Natural killer cell (primary cell): ENCODE data around the gene DOCK1. TPM values are rescaled to one million over a fixed set of nuclear protein-coding genes. Genes with fewer than 3 reads are reported as not detected.

Experiments used
- ATAC-seq, 3 donors: fragments of 150-1000 bp in 2 of 3; fragments of 200-7000 bp in 1 of 3; cut with Tn5 transposase; 1 replicate in 1 of 3; 2 replicates in 2 of 3; pipeline ENCODE4 v1.10.0; 2021; ENCODE audit warnings: mild to moderate bottlenecking in 2 of 3, moderate library complexity in 2 of 3
- DNase-seq, 2 donors: peaks; one replicate each; pipeline versions ENCODE4 v3.0.0 to v3.0.0-alpha.2; 2013 to 2021; ENCODE audit warnings: mixed read lengths in 1 of 2
- H3K27ac ChIP-seq: one replicate; pipeline ENCODE4 v1.5.1; 2013; ENCODE audit warnings: mild to moderate bottlenecking, low read length
- H3K27me3 ChIP-seq: one replicate; pipeline ENCODE4 v1.6.1; 2013; ENCODE audit warnings: low read length; ENCODE audit not compliant: control insufficient read depth, insufficient read depth
- H3K36me3 ChIP-seq: one replicate; pipeline ENCODE4 v1.6.1; 2013; ENCODE audit warnings: low read length; ENCODE audit not compliant: control insufficient read depth, insufficient read depth
- H3K4me1 ChIP-seq: one replicate; pipeline ENCODE4 v1.6.1; 2013; ENCODE audit warnings: low read length; ENCODE audit not compliant: control insufficient read depth, insufficient read depth
- H3K4me3 ChIP-seq: one replicate; pipeline ENCODE4 v1.5.1; 2013; ENCODE audit warnings: low read length
- H3K9me3 ChIP-seq: one replicate; pipeline ENCODE4 v1.6.1; 2013; ENCODE audit warnings: low read length; ENCODE audit not compliant: control insufficient read depth, insufficient read depth
- H3K27ac Mint-ChIP-seq, 2 donors: one replicate each; pipeline ENCODE4 v1.8.0; 2022; ENCODE audit warnings: mild to moderate bottlenecking in 2 of 2, mixed read lengths in 2 of 2, moderate library complexity in 1 of 2
- H3K27me3 Mint-ChIP-seq, 2 donors: one replicate each; pipeline ENCODE4 v1.8.0; 2022; ENCODE audit warnings: low read depth in 2 of 2, mixed read lengths in 2 of 2
- H3K36me3 Mint-ChIP-seq: one replicate; pipeline ENCODE4 v1.8.0; 2022; ENCODE audit warnings: mixed read lengths
- H3K4me1 Mint-ChIP-seq, 2 donors: one replicate each; pipeline ENCODE4 v1.8.0; 2022; ENCODE audit warnings: mixed read lengths in 2 of 2
- H3K4me3 Mint-ChIP-seq: one replicate; pipeline ENCODE4 v1.8.0; 2022; ENCODE audit warnings: mild to moderate bottlenecking, moderate library complexity, mixed read lengths
- H3K9me3 Mint-ChIP-seq, 2 donors: one replicate each; pipeline ENCODE4 v1.8.0; 2022; ENCODE audit warnings: mixed read lengths in 2 of 2
- CTCF ChIP-seq: fragments of 200-600 bp; IDR thresholded peaks from one replicate; pipeline ENCODE4 v1.8.0; 2022; ENCODE audit warnings: antibody characterized with exemption
- WGBS: methylation state at CpG from one replicate; pipeline ENCODE4 v1.1.7; 2013; ENCODE audit warnings: missing lambda C conversion rate; ENCODE audit not compliant: insufficient coverage; 5-methylcytosine and 5-hydroxymethylcytosine counted together
- intact Hi-C: fragments of 100-400 bp; cut with micrococcal nuclease; formaldehyde crosslinking; loops from one replicate; pipeline ENCODE4 v1.14.2; 2022
- total RNA-seq, 4 donors: library from RNA; stranded (reverse); fragments of 120-200 nt in 1 of 4; gene quantifications; one replicate each; pipeline versions ENCODE4 v1.2.3 to v1.2.4, GENCODE V29; 2013 to 2022

The DOCK1 gene
- total RNA-seq, 3 donors from 2014 or later (not counting 1 experiment from before 2014, with no cell fraction given) = 0.07 to 0.12 (median 0.08) TPM

GRCh38 chr10:127252818-127253217, 347.6 kb downstream of the DOCK1 start:
- Histone ChIP-seq H3K9me3 (no peaks in the 10 kb centered on the region), H3K27me3 (no peaks in the 10 kb centered on the region), H3K4me3 (no peak overlapping the region), H3K4me1 (peaks cover 36% of the 10 kb centered on the region), H3K36me3 (no peaks in the 10 kb centered on the region), H3K27ac (peak overlapping the region; percentile 56)
- peaks cover 56 to 62% of the 10 kb centered on the region in 2 donors for H3K4me1 Mint-ChIP-seq
- TF ChIP-seq CTCF = no peak
- peak; percentile 31 to 49 (median 47) for ATAC-seq
- 80% methylated on average over 6 of the region's 6 CpGs for WGBS
- H3K4me3 Mint-ChIP-seq = peak overlapping the region; percentile 82
- peak overlapping the region; percentile 89 to 92 for H3K27ac Mint-ChIP-seq
- no peak for DNase-seq
- H3K27me3 Mint-ChIP-seq = no peaks in the 10 kb centered on the region
- H3K9me3 Mint-ChIP-seq = peaks cover 0 to 2% of the 10 kb centered on the region in 2 donors
- intact Hi-C loops = no loop called here
- H3K36me3 Mint-ChIP-seq = no peaks in the 10 kb centered on the region

GRCh38 chr10:127254276-127254675, 349.0 kb downstream of the DOCK1 start:
- DNase-seq (peak; percentile 37 to 45), ATAC-seq (peak; percentile 86 to 93 (median 87))
- 1% methylated on average over 3 of the region's 3 CpGs for WGBS
- Mint-ChIP-seq H3K36me3 (no peaks in the 10 kb centered on the region), H3K4me3 (peak overlapping the region; percentile 83), H3K27me3 (no peaks in the 10 kb centered on the region), H3K27ac (peak overlapping the region; percentile 89 to 92), H3K9me3 (peaks cover 0 to 2% of the 10 kb centered on the region in 2 donors), H3K4me1 (peaks cover 64 to 71% of the 10 kb centered on the region in 2 donors)
- H3K27me3 ChIP-seq = no peaks in the 10 kb centered on the region
- intact Hi-C loops = loop anchor here (1.0 kb wide), 1 partner anchor 39 kb away; no protein-coding TSS in a partner anchor
- no peaks in the 10 kb centered on the region for H3K9me3 ChIP-seq
- no peak for TF ChIP-seq CTCF
- peak overlapping the region; percentile 56 for H3K27ac ChIP-seq
- peaks cover 36% of the 10 kb centered on the region for H3K4me1 ChIP-seq
- no peaks in the 10 kb centered on the region for H3K36me3 ChIP-seq
- no peak overlapping the region for H3K4me3 ChIP-seq

GRCh38 chr10:127257395-127257794, 352.2 kb downstream of the DOCK1 start:
- Histone ChIP-seq H3K4me3 (no peak overlapping the region), H3K4me1 (peaks cover 26% of the 10 kb centered on the region), H3K36me3 (no peaks in the 10 kb centered on the region), H3K9me3 (no peaks in the 10 kb centered on the region), H3K27ac (no peak overlapping the region), H3K27me3 (no peaks in the 10 kb centered on the region)
- Mint-ChIP-seq H3K4me3 (no peak overlapping the region), H3K36me3 (no peaks in the 10 kb centered on the region), H3K9me3 (peaks cover 0 to 2% of the 10 kb centered on the region in 2 donors), H3K27me3 (no peaks in the 10 kb centered on the region), H3K4me1 (peaks cover 53 to 66% of the 10 kb centered on the region in 2 donors), H3K27ac (peak overlapping the region; percentile 15 to 27)
- WGBS = 84% methylated on average over 8 of the region's 8 CpGs
- no peak for TF ChIP-seq CTCF
- intact Hi-C loops = no loop called here
- ATAC-seq = no peak
- DNase-seq = no peak

GRCh38 chr10:127259347-127259746, 354.1 kb downstream of the DOCK1 start:
- Mint-ChIP-seq H3K4me3 (no peak overlapping the region), H3K27me3 (no peaks in the 10 kb centered on the region), H3K36me3 (no peaks in the 10 kb centered on the region), H3K4me1 (peaks cover 33 to 50% of the 10 kb centered on the region in 2 donors), H3K9me3 (peaks cover 0 to 2% of the 10 kb centered on the region in 2 donors), H3K27ac (no peak overlapping the region)
- no peak for DNase-seq
- no peak overlapping the region for H3K27ac ChIP-seq
- H3K36me3 ChIP-seq = no peaks in the 10 kb centered on the region
- 91% methylated on average over 11 of the region's 11 CpGs for WGBS
- no peak for TF ChIP-seq CTCF
- peaks cover 11% of the 10 kb centered on the region for H3K4me1 ChIP-seq
- no peaks in the 10 kb centered on the region for H3K27me3 ChIP-seq
- H3K4me3 ChIP-seq = no peak overlapping the region
- H3K9me3 ChIP-seq = no peaks in the 10 kb centered on the region
- intact Hi-C loops = no loop called here
- ATAC-seq = no peak
